HuH-7 (cell line): Measurements from ENCODE around the gene SRSF3.
"Not testable (repeated sequence)": the region's sequence is repeated elsewhere in the genome, so short reads cannot be mapped to it uniquely, and the experiment has no call there.

Experiments used
- DNase-seq: peaks from one replicate; pipeline ENCODE4 v3.0.0; 2011; ENCODE audit warnings: low spot score

SRSF3 gene

DNA sequence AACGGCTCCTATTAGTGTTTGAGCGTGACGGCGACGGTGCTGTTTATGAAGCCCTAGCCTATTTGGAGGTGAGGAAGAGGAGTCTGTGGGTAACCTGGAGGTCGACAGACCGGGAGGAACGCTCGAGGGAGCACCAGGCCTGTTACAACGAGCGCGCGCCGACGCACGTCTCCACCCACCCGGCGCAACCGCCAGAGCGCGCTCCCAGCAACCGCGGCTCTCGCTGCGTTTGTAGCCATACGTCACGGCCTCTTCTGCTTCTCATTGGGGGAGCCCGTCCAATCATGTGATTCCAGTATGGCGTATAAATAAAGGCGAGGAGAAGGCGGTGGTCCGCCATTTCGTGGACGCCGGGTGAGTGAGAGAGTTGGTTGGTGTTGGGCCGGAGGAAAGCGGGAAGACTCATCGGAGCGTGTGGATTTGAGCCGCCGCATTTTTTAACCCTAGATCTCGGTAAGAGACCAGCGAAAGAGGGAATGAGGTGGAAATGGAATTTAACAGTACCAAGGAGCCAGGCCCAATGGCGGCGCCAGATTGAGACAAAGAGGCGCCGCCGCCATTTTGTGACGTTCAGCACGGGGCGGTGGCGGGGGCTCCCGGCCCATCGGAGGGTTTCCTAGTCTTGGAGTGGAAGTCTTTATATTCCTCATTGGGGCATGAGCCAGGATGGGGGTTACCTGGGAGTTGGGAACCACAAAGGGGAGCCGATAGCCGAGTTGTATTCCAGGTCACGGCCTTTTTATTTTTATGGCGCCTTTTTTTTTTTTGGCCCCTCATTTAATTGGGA lies at the start of gene SRSF3:
Gene SRSF3, plus strand, starts transcription at position 334 of the 787 bp plus-strand sequence. CDS start 2,401 bp downstream, outside the sequence.
- peak; percentile 80 for DNase-seq

DNA sequence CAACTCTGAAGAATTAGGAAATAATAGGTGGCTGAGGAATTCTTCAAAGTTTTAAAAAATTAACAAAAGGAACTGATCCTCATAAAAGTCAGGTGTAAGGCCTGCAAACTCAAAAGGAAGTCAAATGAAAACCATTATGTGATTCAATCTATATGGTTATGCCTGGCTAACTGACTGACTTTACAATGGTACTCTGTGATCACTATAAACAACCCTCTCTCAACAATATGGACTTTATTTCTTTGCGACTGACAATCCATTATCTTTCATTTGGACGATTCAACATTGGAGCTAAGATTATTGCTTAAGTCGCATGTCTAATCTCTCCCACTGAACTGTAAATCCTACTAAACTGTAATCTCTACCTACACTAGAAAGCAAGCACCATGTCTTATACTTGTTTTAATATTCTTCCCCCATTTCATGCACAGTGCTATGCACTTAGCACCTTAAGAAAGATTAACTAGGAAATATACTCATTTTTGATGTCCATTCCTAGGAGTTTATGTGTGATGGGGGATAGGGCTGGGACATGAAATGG lies 48.3 kb upstream of the SRSF3 start:
- DNase-seq, result no peak

GRCh38 chr6:36546308-36546919 lies 47.7 kb upstream of the SRSF3 start:
- peak; percentile 26 for DNase-seq

DNA sequence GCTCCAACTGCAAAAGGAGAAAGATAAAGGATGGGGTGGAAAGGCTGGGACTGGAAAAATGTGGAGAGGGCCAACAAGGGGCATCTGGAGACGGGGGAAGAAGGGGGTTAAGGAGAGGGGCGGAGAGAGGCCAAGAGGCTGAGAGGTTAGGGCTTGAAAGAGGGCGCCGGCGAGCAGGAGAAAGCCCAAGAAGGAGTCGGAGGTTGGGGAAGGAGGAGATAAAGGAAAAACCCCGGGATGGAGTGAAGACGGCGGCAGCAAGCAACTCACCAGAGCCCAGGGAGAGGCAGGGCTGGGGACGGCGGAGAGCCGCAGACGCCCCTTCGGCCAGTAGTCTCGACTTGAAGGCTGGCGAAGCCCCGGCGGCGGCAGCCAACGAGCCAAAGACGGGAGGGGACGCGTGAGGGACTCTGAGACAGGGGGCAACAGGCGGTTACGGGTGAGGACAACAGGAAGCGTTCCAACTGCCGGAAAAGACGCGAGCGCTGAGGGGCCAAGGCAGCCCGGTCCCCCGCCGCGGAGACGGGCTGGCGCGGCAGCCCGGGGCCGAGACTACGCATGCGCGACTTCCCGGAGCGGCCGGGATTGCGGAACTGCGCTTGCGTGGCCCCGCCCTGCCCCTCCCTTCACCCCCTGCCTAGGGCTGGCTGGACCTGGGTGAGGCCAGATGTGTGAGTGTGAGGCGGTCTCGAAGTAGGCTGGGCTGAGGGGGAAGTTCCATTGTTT lies 47.1 kb upstream of the SRSF3 start, which contains the start of gene STK38:
Gene STK38, minus strand, starts transcription at position 560 of the 726 bp plus-strand sequence. CDS start 7,277 bp downstream, outside the sequence.
- DNase-seq, result peak; percentile 93

DNA sequence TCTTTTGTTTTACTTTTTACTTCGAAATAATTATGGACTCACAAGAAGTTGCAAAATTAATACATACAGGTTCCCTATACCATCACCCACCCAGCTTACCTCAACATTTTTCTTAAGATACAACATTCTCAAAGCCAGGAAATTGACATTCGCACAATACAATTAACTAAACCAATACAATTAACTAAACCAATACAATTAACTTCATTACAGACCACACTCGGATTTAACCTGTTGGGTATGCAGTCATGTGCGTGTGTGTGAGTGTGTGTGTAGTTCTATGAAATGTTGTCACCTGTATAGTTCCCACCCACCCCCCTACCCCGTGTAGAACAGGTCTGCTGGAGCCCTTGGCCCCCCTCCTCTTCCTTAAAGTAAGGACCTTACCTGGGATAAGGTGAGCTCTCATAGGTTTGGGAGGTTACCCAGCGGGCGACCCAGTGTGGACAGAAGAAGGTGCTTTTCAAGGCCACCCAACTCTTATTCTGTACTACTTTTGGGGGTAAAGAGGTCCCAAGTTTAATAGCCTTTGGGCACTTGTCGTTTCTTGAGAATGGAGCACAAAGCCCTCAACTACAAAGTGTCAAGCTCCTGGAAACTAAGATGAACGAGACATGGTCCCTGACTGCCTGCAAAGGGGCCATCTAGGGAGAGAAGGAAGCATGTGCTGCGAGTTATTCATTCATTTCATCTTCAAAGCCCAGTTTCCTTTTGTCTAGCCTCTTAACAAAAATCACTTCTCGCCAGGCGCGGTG lies 46.3 kb upstream of the SRSF3 start:
- DNase-seq, result no peak

GRCh38 chr6:36548401-36548743 lies 45.8 kb upstream of the SRSF3 start:
- DNase-seq, result no peak

DNA sequence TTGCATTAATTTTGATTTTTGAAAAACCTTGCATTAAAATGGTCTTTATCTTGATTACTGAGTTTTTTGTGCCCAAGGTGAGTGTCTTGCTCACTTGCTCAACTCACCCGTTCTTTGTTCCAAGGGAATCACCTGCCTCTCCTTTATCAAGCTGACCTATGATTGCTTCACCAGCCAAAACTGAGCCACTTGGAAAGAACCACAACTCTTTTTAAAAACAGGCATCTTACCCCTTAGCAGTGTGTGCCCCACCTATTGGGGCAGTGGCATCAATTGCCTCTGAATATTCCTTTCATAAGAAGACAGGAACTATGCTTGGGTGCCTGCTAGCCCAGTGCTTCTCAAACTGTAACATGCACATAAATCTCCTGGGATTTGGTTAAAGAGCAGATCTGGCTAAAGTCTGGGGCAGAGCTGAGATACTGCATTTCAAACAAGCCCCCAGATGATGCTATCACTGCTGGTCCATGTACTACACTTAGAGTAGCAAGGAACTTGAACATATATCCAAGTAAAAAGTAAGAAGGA lies 43.6 kb upstream of the SRSF3 start:
- DNase-seq, result no peak

GRCh38 chr6:36555750-36556252 lies 38.4 kb upstream of the SRSF3 start:
- DNase-seq, result no peak

DNA sequence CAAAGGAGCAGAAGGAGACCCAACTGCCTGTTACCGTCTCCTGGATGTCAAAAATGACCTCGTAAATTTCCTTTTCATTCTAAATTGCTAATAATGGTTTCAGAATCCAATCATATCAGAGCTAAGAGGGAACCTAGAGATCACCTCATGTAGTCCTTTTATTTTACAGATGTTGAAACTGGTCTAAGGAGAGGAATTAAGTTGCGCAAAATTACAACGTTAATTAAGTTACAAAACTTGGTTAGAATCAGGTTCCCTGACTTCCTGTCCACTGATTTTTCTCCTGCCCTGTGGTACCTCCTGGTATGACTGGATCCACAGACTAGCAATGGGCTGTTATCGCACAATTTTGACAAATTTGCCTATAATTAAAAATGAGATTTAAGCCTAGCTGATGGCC lies 37.9 kb upstream of the SRSF3 start:
- no peak for DNase-seq

DNA sequence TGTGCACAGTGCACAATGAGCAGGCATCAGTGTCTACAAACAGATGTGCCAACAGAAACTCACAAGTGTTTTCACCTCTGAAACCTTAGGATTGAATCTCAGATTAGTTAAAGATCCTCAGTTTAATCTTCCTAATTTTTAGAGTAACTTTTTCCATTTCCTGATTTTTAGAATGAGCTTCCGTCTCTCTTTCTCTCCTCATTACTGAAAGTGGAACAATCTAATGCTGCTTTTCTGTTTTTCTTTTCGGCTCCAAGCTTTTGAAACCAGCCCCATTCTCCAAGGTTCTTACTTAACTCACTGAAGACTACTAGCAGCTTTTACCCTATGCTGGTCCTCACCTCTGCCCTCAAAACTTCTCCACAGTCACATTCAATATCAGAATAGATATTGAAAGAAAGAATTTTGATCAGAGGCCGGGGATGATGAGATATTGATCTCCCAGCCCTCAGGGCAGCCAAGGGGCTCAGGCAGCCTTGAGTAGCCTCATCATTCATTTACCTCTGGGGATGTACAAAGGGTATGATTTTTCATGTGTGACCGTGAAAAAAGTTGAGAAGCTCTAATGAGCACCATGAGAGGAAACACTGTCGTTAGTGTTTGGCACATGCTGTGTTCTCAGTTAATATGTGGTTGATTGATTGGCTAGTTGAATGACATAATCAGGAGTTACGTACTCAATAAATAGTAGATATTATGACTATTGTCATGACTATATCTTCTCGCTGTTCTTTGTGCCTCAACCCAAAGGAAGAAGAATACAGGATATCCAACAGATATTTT lies 35.0 kb upstream of the SRSF3 start:
- no peak for DNase-seq

GRCh38 chr6:36560822-36561221 lies 33.3 kb upstream of the SRSF3 start:
- DNase-seq, result no peak

GRCh38 chr6:36563237-36563927 lies 30.8 kb upstream of the SRSF3 start:
- no peak for DNase-seq

DNA sequence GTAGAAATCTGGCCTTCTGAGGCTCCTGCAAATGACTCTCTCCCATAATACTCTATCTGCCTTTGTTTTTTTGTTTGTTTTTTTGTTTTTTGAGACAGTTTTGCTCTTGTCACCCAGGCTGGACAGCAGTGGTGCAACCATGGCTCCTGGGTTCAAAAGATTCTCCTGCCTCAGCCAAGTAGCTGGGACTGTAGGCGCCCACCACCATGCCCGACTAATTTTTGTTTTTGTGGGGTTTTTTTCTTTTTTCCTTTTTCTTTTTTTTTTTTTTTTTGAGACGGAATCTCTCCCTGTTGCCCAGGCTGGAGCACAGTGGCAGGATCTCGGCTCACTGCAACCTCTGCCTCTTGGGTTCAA lies 30.3 kb upstream of the SRSF3 start:
- DNase-seq, result no peak

DNA sequence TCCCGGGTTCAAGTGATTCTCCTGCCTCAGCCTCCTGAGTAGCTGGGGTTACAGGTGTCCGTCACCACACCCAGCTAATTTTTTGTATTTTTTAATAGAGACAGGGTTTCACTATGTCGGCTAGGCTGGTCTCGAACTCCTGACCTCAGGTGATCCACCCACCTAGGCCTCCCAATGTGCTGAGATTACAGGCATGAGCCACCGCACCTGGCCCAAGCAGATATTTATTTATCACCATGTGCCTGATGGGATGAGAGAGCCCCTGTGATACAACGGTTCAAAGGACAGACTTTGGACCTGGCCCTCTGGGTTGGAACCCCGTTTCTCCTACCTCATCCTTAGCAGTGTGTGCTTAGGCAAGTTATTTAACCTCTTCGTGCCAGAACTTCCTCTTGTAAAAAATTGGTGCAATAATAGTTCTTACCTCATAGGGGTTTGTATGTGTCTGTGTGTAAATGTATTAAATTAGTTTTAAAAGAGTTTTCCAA lies 27.7 kb upstream of the SRSF3 start:
- DNase-seq, result no peak

- DNase-seq, result no peak
Measured at GRCh38 chr6:36570264-36570663, 23.9 kb upstream of the SRSF3 start.

DNA sequence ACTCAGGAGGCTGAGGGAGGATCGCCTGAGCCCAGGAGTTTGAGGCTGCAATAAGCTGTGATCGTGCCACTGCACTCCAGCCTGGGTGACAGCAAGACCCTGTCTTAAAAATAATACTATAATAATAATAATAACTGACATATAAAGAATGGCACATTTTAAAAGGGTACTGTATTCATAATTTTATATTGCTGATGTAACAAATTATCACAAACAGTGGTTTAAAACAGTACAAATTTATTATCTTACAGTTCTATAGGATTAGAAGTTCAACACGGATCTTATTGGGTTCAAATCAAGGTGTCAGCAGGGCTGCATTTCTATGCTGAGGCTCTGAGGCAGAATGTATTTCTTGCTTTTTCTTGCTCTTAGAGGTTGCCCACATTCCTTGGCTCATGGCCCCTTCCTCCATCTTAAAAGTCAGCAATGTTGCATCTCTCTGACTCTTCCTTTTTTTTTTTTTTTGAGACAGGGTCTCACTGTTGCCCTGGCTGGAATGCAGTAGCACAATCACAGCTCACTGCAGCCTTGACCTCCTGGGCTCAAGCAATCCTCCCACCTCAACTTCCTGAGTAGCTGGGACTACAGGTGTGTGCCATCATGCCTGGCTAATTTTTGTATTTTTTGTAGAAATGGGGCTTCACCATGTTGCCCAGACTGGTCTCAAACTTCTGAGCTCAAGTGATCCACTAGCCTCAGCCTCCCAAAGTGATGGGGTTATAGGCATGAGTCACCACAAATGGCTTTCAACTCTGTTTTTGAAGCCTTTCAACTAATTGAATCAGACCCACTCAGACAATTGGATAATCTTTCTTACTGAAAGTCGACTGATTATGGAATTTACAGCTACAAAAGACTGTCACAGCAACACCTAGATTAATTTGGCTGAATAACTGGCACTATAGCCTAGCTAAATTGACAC lies 22.8 kb upstream of the SRSF3 start:
- DNase-seq, result no peak

DNA sequence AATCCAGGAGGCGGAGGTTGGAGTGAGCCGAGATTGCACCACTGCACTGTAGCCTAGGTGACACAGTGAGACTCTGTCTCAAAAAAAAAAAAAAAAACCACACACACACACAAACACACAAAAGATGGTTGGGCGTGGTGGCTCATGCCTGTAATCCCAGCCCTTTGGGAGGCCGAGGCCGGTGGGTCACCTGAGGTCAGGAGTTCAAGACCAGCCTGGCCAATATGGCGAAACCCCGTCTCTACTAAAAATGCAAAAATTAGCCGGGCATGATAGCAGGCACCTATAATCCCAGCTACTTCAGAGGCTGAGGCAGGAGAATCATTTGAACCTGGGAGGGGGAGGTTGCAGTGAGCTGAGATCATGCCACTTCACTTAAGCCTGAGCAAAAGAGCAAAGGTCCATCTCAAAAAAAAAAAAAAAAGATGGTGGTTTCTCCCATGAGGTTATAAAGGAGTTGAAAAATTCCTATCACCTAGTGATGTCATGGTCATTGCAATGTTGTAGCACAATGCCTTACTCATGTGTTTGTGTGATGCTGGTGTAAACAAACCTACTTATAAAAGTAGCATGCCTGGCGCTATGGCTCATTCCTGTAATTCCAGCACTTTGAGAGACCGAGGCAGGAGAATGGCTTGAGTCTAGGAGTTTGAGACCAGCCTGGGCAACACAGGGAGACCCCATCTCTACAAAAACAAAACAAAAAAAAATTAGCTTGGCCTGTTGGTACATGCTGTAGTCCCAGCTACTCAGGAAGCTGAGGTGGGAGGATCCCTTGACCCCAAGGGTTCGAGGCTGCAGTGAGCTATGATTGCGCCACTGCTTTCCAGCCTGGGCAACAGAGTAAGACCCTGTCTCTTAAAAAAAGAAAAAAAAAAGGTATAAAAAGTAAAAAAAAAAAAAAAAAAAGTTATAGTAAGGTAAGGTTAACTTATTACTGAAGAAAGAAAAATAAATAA lies 21.5 kb upstream of the SRSF3 start:
- DNase-seq, result not testable (repeated sequence)

DNA sequence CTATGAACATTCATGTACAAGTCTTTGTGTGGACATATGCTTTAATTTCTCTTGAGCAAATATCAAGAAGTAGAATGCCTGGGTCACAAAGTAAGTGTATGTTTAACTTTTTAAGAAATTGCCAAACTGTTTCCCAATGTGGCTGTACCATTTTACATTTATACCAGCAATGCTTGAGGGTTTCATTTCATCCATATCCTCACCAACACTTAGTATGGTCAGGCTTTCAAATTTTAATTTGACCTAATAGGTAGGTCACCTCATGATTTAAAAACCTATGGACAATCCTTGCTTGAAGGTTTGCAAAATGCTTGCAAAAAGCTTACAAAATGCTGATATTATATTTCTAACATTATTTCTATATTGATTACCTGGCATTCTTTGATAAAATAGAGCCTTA lies 19.5 kb upstream of the SRSF3 start:
- no peak for DNase-seq
